ENCODE data around the gene VNN1. TPM values are rescaled to one million over a fixed set of nuclear protein-coding genes. Genes with fewer than 3 reads are reported as not detected.

VNN1 gene
- total RNA-seq, 2 experiments from 2014 or later: not detected

DNA sequence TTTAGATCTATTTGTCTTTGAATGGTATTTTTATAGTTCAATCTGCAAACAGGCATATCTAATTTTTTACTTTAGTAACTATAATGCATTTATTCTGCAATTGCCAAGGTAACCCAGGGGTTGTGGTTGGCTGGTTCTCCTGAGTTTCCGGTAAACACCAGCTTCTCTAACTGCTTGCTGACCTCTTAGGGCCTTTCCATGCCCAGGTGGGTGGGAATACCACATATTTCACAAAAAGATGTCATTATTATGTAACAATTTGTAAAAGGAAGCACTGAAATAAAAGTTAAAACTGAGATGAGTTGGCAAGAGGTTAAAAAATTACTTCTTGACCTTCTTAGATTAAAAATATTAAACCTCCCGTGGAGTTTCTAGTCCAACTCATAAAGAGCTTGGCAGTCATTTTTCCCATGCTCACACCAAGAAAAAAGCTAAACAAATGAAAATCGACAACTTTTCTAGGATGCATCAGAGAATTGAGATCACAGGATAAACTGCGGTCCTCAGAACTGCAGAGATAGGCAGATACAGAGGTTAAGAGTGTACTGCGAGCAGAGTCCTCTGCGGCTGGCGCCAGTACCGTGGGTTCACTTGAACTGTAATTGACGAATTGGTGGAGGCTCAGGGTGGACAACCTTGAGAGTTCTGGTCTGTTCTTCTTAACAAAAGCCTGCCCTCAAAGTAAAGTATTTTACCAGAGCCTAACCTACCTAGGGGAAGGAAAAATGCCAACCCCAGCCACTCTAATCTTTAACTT, 2.2 kb upstream of the VNN1 start:
- no peak for DNase-seq
- Mint-ChIP-seq H3K27ac (no peak overlapping the region), H3K4me3 (no peak overlapping the region), H3K36me3 (ENCODE audit: low read depth) (no peaks in the 10 kb centered on the region), H3K9me3 (no peaks in the 10 kb centered on the region), H3K27me3 (peaks cover 7% of the 10 kb centered on the region), H3K4me1 (ENCODE audit: low read depth) (no peaks in the 10 kb centered on the region)
- ChIA-PET POLR2A (no interaction called here), CTCF (interaction anchor here (1.4 to 2.1 kb wide), 2 partner anchors 12 to 436 kb away, joined by 4 to 7 read pairs; no protein-coding TSS in a partner anchor)
- TF ChIP-seq, protein P1, sequence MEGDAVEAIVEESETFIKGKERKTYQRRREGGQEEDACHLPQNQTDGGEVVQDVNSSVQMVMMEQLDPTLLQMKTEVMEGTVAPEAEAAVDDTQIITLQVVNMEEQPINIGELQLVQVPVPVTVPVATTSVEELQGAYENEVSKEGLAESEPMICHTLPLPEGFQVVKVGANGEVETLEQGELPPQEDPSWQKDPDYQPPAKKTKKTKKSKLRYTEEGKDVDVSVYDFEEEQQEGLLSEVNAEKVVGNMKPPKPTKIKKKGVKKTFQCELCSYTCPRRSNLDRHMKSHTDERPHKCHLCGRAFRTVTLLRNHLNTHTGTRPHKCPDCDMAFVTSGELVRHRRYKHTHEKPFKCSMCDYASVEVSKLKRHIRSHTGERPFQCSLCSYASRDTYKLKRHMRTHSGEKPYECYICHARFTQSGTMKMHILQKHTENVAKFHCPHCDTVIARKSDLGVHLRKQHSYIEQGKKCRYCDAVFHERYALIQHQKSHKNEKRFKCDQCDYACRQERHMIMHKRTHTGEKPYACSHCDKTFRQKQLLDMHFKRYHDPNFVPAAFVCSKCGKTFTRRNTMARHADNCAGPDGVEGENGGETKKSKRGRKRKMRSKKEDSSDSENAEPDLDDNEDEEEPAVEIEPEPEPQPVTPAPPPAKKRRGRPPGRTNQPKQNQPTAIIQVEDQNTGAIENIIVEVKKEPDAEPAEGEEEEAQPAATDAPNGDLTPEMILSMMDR (IDR thresholded peaks at IDR 0.05): no peak
- no peak for ATAC-seq
- intact Hi-C loops (cut with micrococcal nuclease): no loop called here

DNA sequence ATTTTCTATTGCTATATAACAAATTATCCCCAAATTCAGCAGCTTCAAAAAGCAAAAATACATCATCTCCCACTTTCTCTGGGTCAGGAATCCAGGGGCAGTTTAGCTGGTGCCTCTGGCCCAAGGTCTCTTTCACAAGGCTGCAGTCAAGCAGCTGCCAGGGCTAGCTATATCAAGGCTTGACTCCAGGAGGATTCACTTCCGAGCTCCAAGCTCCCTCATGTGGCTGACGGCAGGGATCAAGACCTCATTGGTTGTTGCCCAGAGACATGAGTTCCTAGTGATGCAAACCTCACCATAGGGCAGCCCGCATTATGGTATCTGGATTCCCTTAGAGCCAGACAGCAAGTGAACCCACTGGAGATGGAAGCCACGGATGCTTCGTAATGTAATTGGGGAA, 1.3 kb upstream of the VNN1 start:
- Mint-ChIP-seq H3K4me3 (no peak overlapping the region), H3K4me1 (ENCODE audit: low read depth) (no peaks in the 10 kb centered on the region), H3K9me3 (no peaks in the 10 kb centered on the region), H3K27me3 (peaks cover 7% of the 10 kb centered on the region), H3K27ac (no peak overlapping the region), H3K36me3 (ENCODE audit: low read depth) (no peaks in the 10 kb centered on the region)
- intact Hi-C loops (cut with micrococcal nuclease): no loop called here
- ChIA-PET CTCF (interaction anchor here (0.6 to 2.1 kb wide), 3 partner anchors 12 to 1725 kb away, joined by 3 to 7 read pairs (median 3); no protein-coding TSS in a partner anchor), POLR2A (no interaction called here)
- no peak for DNase-seq
- ATAC-seq: no peak
- TF ChIP-seq, protein P1 (IDR thresholded peaks at IDR 0.05): no peak

DNA sequence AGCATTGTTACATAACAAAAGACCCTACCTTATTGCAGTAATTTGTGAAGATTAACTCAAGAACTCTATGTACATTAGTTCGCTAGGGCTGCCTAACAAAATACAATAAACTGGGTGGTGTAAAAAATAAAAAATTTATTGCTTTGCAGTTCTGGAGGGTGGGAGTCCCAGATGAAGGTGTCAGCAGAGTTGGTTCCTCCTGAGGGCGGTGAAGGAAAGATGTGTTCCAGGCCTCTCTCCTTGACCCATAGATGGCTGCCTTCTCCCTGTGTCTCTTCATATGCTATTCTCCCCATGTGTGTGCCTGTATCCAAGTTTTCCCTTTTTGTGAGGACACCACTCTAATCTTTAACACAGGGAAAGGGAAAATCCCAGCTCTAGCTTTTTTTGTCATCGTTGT, 305 bp upstream of the VNN1 start:
- Mint-ChIP-seq H3K4me1 (ENCODE audit: low read depth) (no peaks in the 10 kb centered on the region), H3K36me3 (ENCODE audit: low read depth) (no peaks in the 10 kb centered on the region), H3K27me3 (peaks cover 7% of the 10 kb centered on the region), H3K4me3 (no peak overlapping the region), H3K9me3 (no peaks in the 10 kb centered on the region), H3K27ac (no peak overlapping the region)
- POLR2A ChIA-PET: no interaction called here
- TF ChIP-seq, protein P1 (IDR thresholded peaks at IDR 0.05): no peak
- DNase-seq: no peak
- CTCF ChIA-PET: interaction anchor here (0.7 to 2.1 kb wide), 2 partner anchors 11 to 434 kb away, joined by 3 to 7 read pairs; no protein-coding TSS in a partner anchor
- no peak for ATAC-seq
- intact Hi-C loops (cut with micrococcal nuclease): no loop called here

GRCh38 chr6:132712366-132712765, 1.5 kb downstream of the VNN1 start:
- CTCF ChIA-PET: interaction anchor here (1.0 to 1.3 kb wide), 2 partner anchors 42 to 55 kb away, joined by 3 read pairs; no protein-coding TSS in a partner anchor
- POLR2A ChIA-PET: no interaction called here
- H3K4me1 Mint-ChIP-seq (ENCODE audit: low read depth): no peaks in the 10 kb centered on the region

DNA sequence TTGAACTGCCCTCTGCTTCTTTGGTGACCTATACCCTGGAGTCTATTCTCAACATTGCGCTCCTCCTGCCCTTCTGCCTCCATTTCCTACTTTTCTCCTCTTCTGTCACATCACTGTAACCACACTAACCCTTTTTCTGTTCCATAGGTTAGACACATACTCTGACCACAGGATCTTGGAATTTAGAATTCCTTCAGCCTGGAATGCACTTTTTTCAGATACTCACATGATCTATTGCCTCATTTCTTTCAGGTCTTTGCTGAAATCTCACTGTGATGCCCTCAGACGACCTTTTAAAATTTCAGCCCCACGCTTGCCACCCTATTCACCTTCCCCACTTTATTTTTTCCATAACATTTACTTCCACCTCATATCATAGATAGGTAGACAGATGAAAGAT, 5.1 kb downstream of the VNN1 start:
- DNase-seq (no peak), ATAC-seq (no peak)
- no peak overlapping the region for H3K27ac Mint-ChIP-seq
- no peaks in the 10 kb centered on the region for H3K36me3 Mint-ChIP-seq (ENCODE audit: low read depth)
- intact Hi-C loops (cut with micrococcal nuclease): no loop called here
- no peaks in the 10 kb centered on the region for H3K4me1 Mint-ChIP-seq (ENCODE audit: low read depth)
- peaks cover 5% of the 10 kb centered on the region for H3K9me3 Mint-ChIP-seq
- peaks cover 19% of the 10 kb centered on the region for H3K27me3 Mint-ChIP-seq
- H3K4me3 Mint-ChIP-seq: no peak overlapping the region
- POLR2A ChIA-PET: no interaction called here
- CTCF ChIA-PET: no interaction called here
- TF ChIP-seq, protein P1 (IDR thresholded peaks at IDR 0.05): no peak

More at GRCh38 chr6:132712366-132712765, 1.5 kb downstream of the VNN1 start:
- no peak overlapping the region for H3K27ac Mint-ChIP-seq
- ATAC-seq: no peak
- no peaks in the 10 kb centered on the region for H3K9me3 Mint-ChIP-seq
- TF ChIP-seq, protein P1 (IDR thresholded peaks at IDR 0.05): no peak
- no peak for DNase-seq
- peaks cover 12% of the 10 kb centered on the region for H3K27me3 Mint-ChIP-seq
- no peaks in the 10 kb centered on the region for H3K36me3 Mint-ChIP-seq (ENCODE audit: low read depth)
- H3K4me3 Mint-ChIP-seq: no peak overlapping the region
- intact Hi-C loops (cut with micrococcal nuclease): no loop called here
